GM21447 (cell line): ENCODE results near the gene ANKIB1.
"Not testable (repeated sequence)": the region's sequence is repeated elsewhere in the genome, so short reads cannot be mapped to it uniquely, and the experiment has no call there.

Experiments used
- ATAC-seq: cut with Tn5 transposase; IDR thresholded peaks from one replicate; pipeline ENCODE4 v1.9.1; 2021; ENCODE audit not compliant: unreplicated experiment

The ANKIB1 gene

GRCh38 chr7:92245487-92246359 lies at the start of gene ANKIB1, which contains the start of gene KRIT1:
Gene ANKIB1 (plus strand): TSS chr7:92245974. CDS start chr7:92294979, 49,005 bp downstream.
Gene KRIT1 (minus strand): TSS chr7:92245914. CDS start chr7:92242135, 3,779 bp downstream.
- peak; percentile 74 for ATAC-seq

- no peak for ATAC-seq
Measured at GRCh38 chr7:92200791-92201190, 45.0 kb upstream of the ANKIB1 start.

- ATAC-seq, result no peak
Measured at GRCh38 chr7:92205987-92206386, 39.8 kb upstream of the ANKIB1 start.

- ATAC-seq, result no peak
Measured at GRCh38 chr7:92206672-92207071, 39.1 kb upstream of the ANKIB1 start.

GRCh38 chr7:92221766-92222165 lies 24.0 kb upstream of the ANKIB1 start:
- ATAC-seq, result no peak

- no peak for ATAC-seq
Measured at GRCh38 chr7:92226981-92227380, 18.8 kb upstream of the ANKIB1 start.

GRCh38 chr7:92228100-92228499 lies 17.7 kb upstream of the ANKIB1 start:
- ATAC-seq, result no peak

- ATAC-seq, result no peak
Measured at GRCh38 chr7:92228742-92229141, 17.0 kb upstream of the ANKIB1 start.

GRCh38 chr7:92230547-92230946 lies 15.2 kb upstream of the ANKIB1 start:
- ATAC-seq, result no peak

GRCh38 chr7:92242972-92243371 lies 2.8 kb upstream of the ANKIB1 start:
- ATAC-seq, result no peak

- ATAC-seq, result peak; percentile 5
Measured at GRCh38 chr7:92244808-92245486, 827 bp upstream of the ANKIB1 start.

GRCh38 chr7:92246360-92247101 lies 757 bp downstream of the ANKIB1 start:
- ATAC-seq, result peak; percentile 29

GRCh38 chr7:92250603-92251002 lies 4.8 kb downstream of the ANKIB1 start:
- ATAC-seq, result no peak

- ATAC-seq, result no peak
Measured at GRCh38 chr7:92251181-92251580, 5.4 kb downstream of the ANKIB1 start.

GRCh38 chr7:92253251-92253650 lies 7.5 kb downstream of the ANKIB1 start:
- ATAC-seq, result no peak

- not testable (repeated sequence) for ATAC-seq
Measured at GRCh38 chr7:92254800-92255199, 9.0 kb downstream of the ANKIB1 start.

- ATAC-seq, result no peak
Measured at GRCh38 chr7:92255308-92255707, 9.5 kb downstream of the ANKIB1 start.

GRCh38 chr7:92259062-92259461 lies 13.3 kb downstream of the ANKIB1 start:
- ATAC-seq, result no peak

- ATAC-seq, result no peak
Measured at GRCh38 chr7:92259610-92260247, 14.0 kb downstream of the ANKIB1 start.

- ATAC-seq, result no peak
Measured at GRCh38 chr7:92260248-92260781, 14.5 kb downstream of the ANKIB1 start.
